ENCODE data around the gene NUTF2.
A peak's percentile ranks its signal among the peaks of the same experiment; 100 is the strongest.
"Not testable (repeated sequence)": the region's sequence is repeated elsewhere in the genome, so short reads cannot be mapped to it uniquely, and the experiment has no call there.

Gene NUTF2

GRCh38 chr16:67885545-67885944 lies 38.8 kb downstream of the NUTF2 start:
- DNase-seq (ENCODE audit: low read depth, low spot score), result no peak

GRCh38 chr16:67885976-67886375 lies 39.2 kb downstream of the NUTF2 start:
- DNase-seq (ENCODE audit: low read depth, low spot score), result no peak

GRCh38 chr16:67886387-67886786 lies 39.7 kb downstream of the NUTF2 start:
- DNase-seq (ENCODE audit: low read depth, low spot score), result no peak

- DNase-seq (ENCODE audit: low read depth, low spot score), result no peak
These were observed 41.6 kb downstream of the NUTF2 start for GRCh38 chr16:67888331-67888730.

- DNase-seq (ENCODE audit: low read depth, low spot score), result no peak
These were observed 45.6 kb downstream of the NUTF2 start for GRCh38 chr16:67892375-67892774.

GRCh38 chr16:67892899-67893742 lies 46.4 kb downstream of the NUTF2 start, which contains the start of gene PSKH1:
Gene PSKH1 (plus strand): TSS chr16:67893254. CDS start chr16:67908750, 15,496 bp downstream.
- DNase-seq (ENCODE audit: low read depth, low spot score), result peak; percentile 85

GRCh38 chr16:67893743-67894399 lies 47.1 kb downstream of the NUTF2 start:
- no peak for DNase-seq (ENCODE audit: low read depth, low spot score)

GRCh38 chr16:67897231-67897630 lies 50.5 kb downstream of the NUTF2 start:
- no peak for DNase-seq (ENCODE audit: low read depth, low spot score)

- no peak for DNase-seq (ENCODE audit: low read depth, low spot score)
These were observed 55.0 kb downstream of the NUTF2 start for GRCh38 chr16:67901734-67902133.

- DNase-seq (ENCODE audit: low read depth, low spot score), result no peak
These were observed 56.1 kb downstream of the NUTF2 start for GRCh38 chr16:67902831-67903230.

GRCh38 chr16:67907397-67908180 lies 60.9 kb downstream of the NUTF2 start:
- no peak for DNase-seq (ENCODE audit: low read depth, low spot score)

- no peak for DNase-seq (ENCODE audit: low read depth, low spot score)
These were observed 62.5 kb downstream of the NUTF2 start for GRCh38 chr16:67909056-67909742.

GRCh38 chr16:67910158-67910557 lies 63.4 kb downstream of the NUTF2 start:
- DNase-seq (ENCODE audit: low read depth, low spot score), result peak; percentile 81

- no peak for DNase-seq (ENCODE audit: low read depth, low spot score)
These were observed 68.2 kb downstream of the NUTF2 start for GRCh38 chr16:67914758-67915495.

- not testable (repeated sequence) for DNase-seq (ENCODE audit: low read depth, low spot score)
These were observed 68.7 kb downstream of the NUTF2 start for GRCh38 chr16:67915496-67915769.

GRCh38 chr16:67915831-67916723 lies 69.3 kb downstream of the NUTF2 start:
- DNase-seq (ENCODE audit: low read depth, low spot score), result no peak

- DNase-seq (ENCODE audit: low read depth, low spot score), result no peak
These were observed 70.6 kb downstream of the NUTF2 start for GRCh38 chr16:67917140-67917851.

GRCh38 chr16:67917852-67918236 lies 71.1 kb downstream of the NUTF2 start:
- DNase-seq (ENCODE audit: low read depth, low spot score), result no peak

GRCh38 chr16:67919622-67920221 lies 73.0 kb downstream of the NUTF2 start:
- DNase-seq (ENCODE audit: low read depth, low spot score), result no peak

Data from brain pericyte (primary cell).